Measurements from ENCODE around the gene DEPDC5. TPM values are rescaled to one million over a fixed set of nuclear protein-coding genes. Genes with fewer than 3 reads are reported as not detected.

The DEPDC5 gene
- total RNA-seq, 1 experiment from 2014 or later, result 16.7 TPM

DNA sequence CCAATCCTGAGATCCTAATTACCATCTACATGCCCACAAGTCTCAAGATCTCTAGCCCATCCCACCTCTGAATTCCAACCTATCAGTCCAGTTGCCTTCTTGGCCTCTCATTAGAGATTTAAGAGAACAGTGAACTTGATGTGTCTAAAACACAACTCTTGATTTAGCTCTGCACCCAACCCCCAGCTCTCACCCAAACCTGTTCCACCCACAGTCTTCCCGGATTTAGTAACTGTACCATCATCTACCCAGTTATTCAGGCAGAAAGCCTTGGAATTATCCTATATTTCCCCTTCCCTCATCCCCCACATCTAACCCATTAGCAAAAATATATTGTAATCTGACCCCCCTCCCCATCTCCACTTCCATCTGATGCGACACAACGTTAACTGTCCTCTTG, 166.5 kb downstream of the DEPDC5 start:
- H3K36me3 ChIP-seq, result no peaks in the 10 kb centered on the region
- DNase-seq, result no peak
- H3K4me1 ChIP-seq, result peaks cover 8% of the 10 kb centered on the region
- H3K9me3 ChIP-seq (replicated peaks), result no peaks in the 10 kb centered on the region
- no peak overlapping the region for H3K4me3 ChIP-seq
- H3K27ac ChIP-seq, result no peak overlapping the region
- H3K27me3 ChIP-seq, result no peaks in the 10 kb centered on the region

DNA sequence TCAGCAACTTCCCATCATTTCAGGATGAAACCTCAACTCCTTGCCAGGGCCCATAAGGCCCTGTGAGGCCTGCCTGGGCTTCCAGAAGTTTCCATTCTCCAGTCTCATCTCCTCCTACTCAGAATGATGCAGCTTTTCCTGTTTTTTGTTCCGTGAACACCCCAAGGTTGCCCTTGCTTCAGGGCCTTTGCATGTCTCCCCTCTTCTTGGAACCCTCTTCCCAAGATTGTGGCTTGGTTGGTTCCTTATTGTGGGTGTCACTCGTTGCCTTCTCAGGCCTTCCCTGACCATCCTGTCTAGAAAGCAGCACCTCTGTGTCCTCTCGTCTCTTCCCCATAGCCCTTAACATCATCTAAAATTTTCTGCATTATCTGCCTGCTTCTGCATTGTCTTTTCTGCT, 167.3 kb downstream of the DEPDC5 start:
- Histone ChIP-seq H3K4me3 (no peak overlapping the region), H3K36me3 (no peaks in the 10 kb centered on the region), H3K4me1 (peaks cover 8% of the 10 kb centered on the region), H3K27ac (no peak overlapping the region), H3K27me3 (no peaks in the 10 kb centered on the region), H3K9me3 (replicated peaks) (no peaks in the 10 kb centered on the region)
- DNase-seq, result no peak

DNA sequence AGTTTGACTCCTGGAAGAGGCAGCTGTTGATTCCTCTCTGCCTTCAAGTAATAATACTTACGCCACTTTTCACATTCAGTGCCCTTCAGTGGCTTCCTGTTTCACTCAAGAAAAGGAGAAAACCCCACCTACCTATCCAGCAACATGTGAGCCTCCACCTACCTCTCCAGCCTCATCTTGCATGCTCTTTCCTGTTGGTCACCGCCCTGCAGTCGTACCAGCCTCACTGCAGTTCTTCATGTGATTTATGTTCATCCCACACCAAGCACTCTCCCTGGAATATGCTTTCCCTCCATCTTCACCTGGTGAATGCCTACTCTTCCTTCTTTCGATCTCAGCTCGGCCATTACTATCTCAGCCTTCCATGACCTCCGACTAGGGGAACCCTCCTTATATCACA, 168.7 kb downstream of the DEPDC5 start:
- no peak overlapping the region for H3K4me3 ChIP-seq
- no peaks in the 10 kb centered on the region for H3K36me3 ChIP-seq
- no peaks in the 10 kb centered on the region for H3K27me3 ChIP-seq
- DNase-seq, result no peak
- no peak overlapping the region for H3K27ac ChIP-seq
- 0 out of 2 replicates have a peak, but pooled peaks cover 2% of the 10 kb centered on the region for H3K4me1 ChIP-seq
- no peaks in the 10 kb centered on the region for H3K9me3 ChIP-seq (replicated peaks)

DNA sequence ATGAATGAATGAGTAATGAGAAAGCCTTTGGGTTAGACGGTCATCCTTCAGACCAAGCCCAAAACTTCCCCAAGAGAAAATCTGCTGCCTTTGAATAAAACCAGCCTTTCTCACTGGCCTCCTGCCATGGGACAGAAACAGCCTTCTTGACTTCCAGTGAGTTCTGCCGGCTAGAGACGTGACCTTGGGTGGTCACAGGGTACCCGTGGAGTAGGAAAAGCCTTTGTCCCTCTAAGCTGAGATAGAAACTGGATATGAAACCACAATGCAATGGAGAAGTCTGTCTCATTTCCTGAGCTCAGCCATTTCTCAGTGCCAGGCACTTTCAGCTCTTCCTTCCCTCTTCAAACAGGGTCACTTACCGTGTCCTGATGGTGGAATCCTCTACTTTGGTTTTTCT, 169.3 kb downstream of the DEPDC5 start:
- H3K9me3 ChIP-seq (replicated peaks), result no peaks in the 10 kb centered on the region
- no peak overlapping the region for H3K4me3 ChIP-seq
- no peaks in the 10 kb centered on the region for H3K36me3 ChIP-seq
- DNase-seq, result peak in 1 of 2 experiments; percentile 28
- no peak overlapping the region for H3K27ac ChIP-seq
- no peaks in the 10 kb centered on the region for H3K27me3 ChIP-seq
- H3K4me1 ChIP-seq, result 0 out of 2 replicates have a peak, but pooled peaks cover 2% of the 10 kb centered on the region

DNA sequence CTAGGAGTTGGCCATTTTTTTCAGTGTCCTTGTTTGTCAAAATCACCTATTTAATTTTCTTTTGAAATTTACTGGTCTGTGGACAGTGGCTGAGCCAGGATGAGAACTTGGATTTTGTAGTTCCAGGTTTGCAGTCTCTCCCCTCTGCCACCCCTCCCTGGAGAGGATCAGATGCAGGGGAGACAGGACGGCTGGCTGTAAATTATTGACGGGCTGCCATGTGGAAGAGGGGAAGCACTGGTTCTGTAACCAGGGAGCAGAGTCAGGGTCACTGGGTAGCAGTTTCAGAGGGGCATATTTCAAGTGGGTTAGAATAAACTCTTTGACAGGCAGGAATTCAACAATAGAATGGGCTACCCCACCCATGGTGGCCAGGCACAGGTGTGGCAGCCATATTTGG, 169.9 kb downstream of the DEPDC5 start:
- Histone ChIP-seq H3K36me3 (no peaks in the 10 kb centered on the region), H3K9me3 (replicated peaks) (no peaks in the 10 kb centered on the region), H3K4me3 (no peak overlapping the region), H3K27ac (no peak overlapping the region), H3K4me1 (0 out of 2 replicates have a peak, but pooled peaks cover 2% of the 10 kb centered on the region), H3K27me3 (no peaks in the 10 kb centered on the region)
- DNase-seq, result no peak

DNA sequence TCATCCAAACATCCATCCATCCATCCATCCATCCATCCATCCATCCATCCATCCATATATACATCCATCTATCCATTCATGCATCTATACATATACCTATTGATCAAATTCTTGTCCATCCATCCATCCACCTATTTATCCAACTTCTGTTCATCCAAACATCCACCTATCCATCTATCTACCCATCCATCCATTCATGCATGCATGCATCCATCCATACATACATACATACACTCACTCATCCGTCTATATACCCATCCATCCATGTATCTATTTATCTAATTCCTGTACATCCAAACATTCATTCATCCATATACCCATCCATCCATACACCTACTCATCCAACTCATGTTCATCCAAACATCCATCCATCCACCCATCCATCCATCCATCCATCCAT, 171.2 kb downstream of the DEPDC5 start:
- DNase-seq, result no peak
- H3K9me3 ChIP-seq (replicated peaks), result no peaks in the 10 kb centered on the region

DNA sequence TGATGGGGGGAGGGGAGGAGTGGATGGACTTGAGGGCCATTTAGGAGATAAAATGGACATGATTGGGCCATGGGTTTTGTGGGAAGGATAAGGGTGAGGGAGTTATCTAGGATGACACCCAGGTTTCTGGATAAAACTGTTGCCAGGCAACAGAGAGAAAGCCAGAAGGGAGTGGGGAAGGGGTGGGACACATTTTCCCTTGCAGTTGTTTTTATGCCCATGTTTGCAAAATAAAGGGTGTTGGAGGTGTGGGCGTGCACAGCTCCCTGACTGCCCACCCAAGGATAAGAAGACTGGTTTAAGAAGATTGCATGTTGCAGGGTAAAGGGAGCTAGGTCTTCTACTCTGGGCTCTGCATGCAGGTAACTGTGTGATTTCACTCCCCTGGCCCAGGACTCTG, 172.2 kb downstream of the DEPDC5 start:
- Histone ChIP-seq H3K4me1 (0 out of 2 replicates have a peak, but pooled peaks cover 6% of the 10 kb centered on the region), H3K9me3 (replicated peaks) (no peaks in the 10 kb centered on the region), H3K27ac (no peak overlapping the region), H3K4me3 (no peak overlapping the region), H3K36me3 (no peaks in the 10 kb centered on the region), H3K27me3 (no peaks in the 10 kb centered on the region)
- DNase-seq, result no peak

More for the DNA sequence above, 171.2 kb downstream of the DEPDC5 start:
- no peak overlapping the region for H3K27ac ChIP-seq
- 0 out of 2 replicates have a peak, but pooled peaks cover 6% of the 10 kb centered on the region for H3K4me1 ChIP-seq
- no peaks in the 10 kb centered on the region for H3K36me3 ChIP-seq
- H3K4me3 ChIP-seq, result no peak overlapping the region
- no peaks in the 10 kb centered on the region for H3K27me3 ChIP-seq

DNA sequence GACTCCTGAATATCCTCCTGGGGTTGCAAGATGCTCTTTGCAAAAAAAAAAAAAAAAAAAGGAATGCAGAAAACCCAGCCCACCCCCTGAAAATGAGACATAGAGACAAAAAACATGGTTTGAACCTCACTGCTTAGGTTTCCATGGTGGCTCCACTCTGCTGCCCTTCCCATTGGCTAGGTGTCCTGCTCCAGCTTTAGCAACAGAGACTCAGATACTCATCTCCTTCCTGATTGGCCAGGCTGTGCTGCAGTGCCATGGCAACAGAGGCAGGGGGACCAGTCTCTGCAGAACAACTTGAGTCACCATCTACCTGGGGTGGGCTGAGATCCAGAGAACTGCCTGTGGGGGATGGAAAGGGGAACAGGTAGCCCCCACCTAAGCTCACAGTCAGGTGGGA, 173.2 kb downstream of the DEPDC5 start:
- no peak overlapping the region for H3K27ac ChIP-seq
- no peaks in the 10 kb centered on the region for H3K36me3 ChIP-seq
- DNase-seq, result no peak
- no peak overlapping the region for H3K4me3 ChIP-seq
- H3K4me1 ChIP-seq, result 0 out of 2 replicates have a peak, but pooled peaks cover 6% of the 10 kb centered on the region
- H3K27me3 ChIP-seq, result no peaks in the 10 kb centered on the region
- H3K9me3 ChIP-seq (replicated peaks), result no peaks in the 10 kb centered on the region

DNA sequence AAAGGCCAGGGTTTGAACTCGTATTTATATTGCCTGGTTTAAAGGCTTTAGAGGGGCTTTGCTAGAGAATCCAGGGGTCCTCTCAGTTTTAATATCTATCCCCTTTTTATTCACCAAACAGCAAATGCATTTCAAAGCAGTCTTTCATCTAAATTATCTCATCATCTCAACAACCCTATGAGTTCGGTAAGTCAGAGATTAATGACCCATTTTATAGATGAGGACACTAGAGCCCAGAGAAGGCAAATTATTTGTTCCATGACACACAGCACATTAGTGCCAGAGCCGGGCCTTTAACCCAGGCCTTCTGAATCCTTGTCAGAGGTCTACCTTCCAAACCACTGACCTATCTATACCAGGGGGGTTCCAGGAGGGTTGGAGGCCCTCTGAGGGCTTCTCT, 173.7 kb downstream of the DEPDC5 start:
- DNase-seq, result no peak
- Histone ChIP-seq H3K9me3 (replicated peaks) (no peaks in the 10 kb centered on the region), H3K27ac (no peak overlapping the region), H3K4me1 (0 out of 2 replicates have a peak, but pooled peaks cover 6% of the 10 kb centered on the region), H3K36me3 (no peaks in the 10 kb centered on the region), H3K27me3 (no peaks in the 10 kb centered on the region), H3K4me3 (no peak overlapping the region)

DNA sequence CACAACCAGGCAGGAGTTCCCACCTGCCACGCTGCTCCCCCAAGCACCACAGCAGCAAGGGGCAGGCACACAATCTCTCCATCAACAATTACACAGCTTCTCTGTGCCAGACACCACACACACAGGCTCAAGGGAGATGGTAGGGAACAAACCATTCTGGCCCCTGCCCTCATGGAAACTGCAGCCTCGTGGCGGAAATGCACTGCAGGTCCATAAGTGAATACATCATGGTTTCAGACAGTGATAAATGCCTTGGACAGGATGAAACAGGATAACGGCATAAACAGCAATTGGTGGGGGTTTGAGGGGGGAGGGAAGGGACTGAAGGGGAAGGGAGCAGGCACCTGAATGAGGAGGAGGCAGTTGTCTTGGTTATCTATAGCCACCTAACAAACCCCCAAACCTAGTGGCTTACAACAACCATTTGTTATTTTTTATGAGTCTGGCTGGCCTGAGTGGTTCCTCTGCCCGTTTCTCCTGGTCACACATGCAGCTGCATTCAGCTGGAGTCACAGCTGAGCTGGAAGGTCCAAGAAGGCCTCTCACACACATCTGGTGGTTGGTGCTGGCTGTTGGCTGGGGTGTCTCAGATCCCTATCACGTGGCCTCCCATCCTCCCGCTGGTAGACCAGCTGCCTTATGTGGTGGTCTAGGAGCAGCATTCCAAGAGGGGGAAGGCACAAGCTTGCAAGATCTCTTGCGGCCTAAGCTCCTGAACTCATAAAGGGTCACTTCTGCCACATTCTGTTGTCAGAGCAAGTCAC, 175.5 kb downstream of the DEPDC5 start:
- Histone ChIP-seq H3K27ac (no peak overlapping the region), H3K9me3 (replicated peaks) (no peaks in the 10 kb centered on the region), H3K4me3 (no peak overlapping the region), H3K27me3 (no peaks in the 10 kb centered on the region), H3K4me1 (0 out of 2 replicates have a peak, but pooled peaks cover 4% of the 10 kb centered on the region), H3K36me3 (no peaks in the 10 kb centered on the region)
- DNase-seq, result peak; percentile 65 to 68

DNA sequence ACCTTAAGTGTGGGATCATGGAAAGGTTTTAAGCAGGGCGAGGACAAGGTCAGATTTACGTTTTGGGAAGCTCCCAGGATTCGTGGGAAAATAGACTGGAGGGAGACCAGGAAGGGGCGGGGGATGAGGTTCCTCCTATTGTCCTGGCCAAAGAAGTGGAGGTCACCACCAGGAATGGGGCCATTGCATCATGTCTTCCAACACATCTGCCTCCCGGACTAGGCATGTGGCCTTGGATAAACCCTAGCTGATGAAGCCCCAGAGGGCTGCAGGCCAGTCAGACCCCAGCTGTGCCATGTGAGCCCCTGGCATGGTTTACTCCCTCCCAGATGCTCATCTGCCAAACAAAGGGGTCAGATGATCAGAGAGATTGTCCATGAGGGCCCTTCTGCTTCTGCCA, 179.0 kb downstream of the DEPDC5 start:
- Histone ChIP-seq H3K36me3 (no peaks in the 10 kb centered on the region), H3K4me1 (0 out of 2 replicates have a peak, but pooled peaks cover 4% of the 10 kb centered on the region), H3K27ac (no peak overlapping the region), H3K27me3 (no peaks in the 10 kb centered on the region), H3K9me3 (replicated peaks) (no peaks in the 10 kb centered on the region), H3K4me3 (no peak overlapping the region)
- DNase-seq, result no peak

DNA sequence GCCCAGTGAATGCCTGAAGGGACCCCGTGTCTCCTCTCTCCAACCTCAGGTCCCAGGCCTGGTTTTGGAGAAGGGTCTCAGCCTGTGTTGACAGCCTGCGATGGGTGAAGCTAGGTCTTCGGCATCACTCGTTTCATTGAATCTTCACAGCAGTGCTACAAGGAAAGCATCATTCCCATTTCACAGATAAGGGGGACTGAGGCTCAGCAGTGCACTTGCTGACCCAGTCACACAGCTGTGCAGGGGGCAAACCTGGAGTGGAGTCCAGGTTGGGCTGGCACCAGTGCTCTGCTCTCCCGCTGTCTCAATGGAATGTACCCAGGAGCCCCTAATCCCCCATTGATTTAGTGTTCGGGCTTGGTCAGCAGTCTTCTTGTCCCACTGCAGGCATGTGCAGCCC, 179.6 kb downstream of the DEPDC5 start:
- no peak for DNase-seq
- Histone ChIP-seq H3K36me3 (no peaks in the 10 kb centered on the region), H3K9me3 (replicated peaks) (no peaks in the 10 kb centered on the region), H3K27ac (no peak overlapping the region), H3K27me3 (no peaks in the 10 kb centered on the region), H3K4me3 (no peak overlapping the region), H3K4me1 (0 out of 2 replicates have a peak, but pooled peaks cover 4% of the 10 kb centered on the region)

DNA sequence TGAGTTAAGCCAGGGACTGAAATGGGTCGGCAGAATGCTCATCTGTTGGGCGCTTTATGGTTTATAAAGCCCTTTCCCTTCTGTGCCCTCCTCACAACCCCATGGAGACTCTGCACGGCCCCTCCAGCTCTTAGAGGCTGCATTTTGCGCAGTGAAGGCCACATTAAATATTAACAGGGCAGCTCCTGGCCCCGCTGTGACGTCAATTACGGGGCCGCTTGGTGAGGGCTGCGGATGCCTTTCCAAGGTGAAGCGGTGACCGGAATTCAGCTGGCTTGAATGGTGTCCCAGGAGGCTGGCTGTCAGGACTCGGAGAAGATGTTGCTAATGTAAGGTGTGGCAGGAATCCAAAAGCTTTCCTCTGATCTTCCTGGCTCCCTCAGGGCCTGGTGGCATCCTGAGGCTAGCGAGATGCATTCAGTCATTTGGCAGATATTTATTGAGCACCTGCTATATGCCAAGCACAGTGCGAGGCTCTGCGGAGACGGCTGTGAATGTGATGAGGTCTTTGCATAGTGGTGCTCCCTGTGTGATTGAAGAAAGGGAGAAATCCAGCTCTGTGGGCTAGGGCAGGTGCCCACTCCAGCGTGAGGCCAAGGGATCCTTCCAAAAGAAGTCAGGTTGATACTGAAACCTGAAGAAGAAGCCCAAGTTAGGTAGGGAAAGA, 180.1 kb downstream of the DEPDC5 start:
- H3K27ac ChIP-seq, result no peak overlapping the region
- no peaks in the 10 kb centered on the region for H3K36me3 ChIP-seq
- no peaks in the 10 kb centered on the region for H3K9me3 ChIP-seq (replicated peaks)
- H3K27me3 ChIP-seq, result no peaks in the 10 kb centered on the region
- H3K4me1 ChIP-seq, result 0 out of 2 replicates have a peak, but pooled peaks cover 4% of the 10 kb centered on the region
- H3K4me3 ChIP-seq, result no peak overlapping the region
- no peak for DNase-seq

DNA sequence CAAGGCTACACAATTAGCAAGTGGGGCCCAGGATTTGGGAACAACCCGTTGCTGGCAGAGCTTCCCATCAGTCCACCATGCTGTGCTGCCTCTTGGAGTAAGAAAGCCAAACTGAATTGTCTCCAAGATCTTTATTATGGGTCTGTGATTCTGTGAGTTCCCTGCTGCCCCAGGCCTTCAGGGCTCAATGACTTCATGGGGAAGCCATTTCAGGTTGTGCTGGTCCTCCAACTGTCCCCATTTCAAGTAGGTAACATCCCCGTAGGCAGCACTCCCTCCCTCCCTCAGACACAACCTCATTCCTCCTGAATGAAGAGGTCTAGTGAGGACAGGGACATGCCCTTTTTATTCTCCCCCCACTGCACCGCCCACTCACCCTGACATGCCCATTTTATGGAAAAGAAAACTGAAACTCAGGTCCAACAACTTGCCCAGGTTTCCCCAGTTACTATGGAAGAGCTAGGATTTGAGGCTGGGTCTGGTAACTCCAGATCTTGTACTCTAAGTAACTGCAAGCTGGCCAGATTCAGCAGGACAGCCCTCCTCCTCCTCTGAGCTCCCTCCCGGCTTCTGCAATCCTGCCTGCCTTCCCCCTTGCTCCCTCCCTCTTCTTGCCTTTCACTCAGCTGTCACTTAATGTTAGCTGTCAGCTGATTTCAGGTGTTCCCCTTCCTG, 182.3 kb downstream of the DEPDC5 start:
- Histone ChIP-seq H3K4me1 (no peaks in the 10 kb centered on the region), H3K36me3 (no peaks in the 10 kb centered on the region), H3K27ac (no peak overlapping the region), H3K4me3 (no peak overlapping the region), H3K27me3 (no peaks in the 10 kb centered on the region), H3K9me3 (replicated peaks) (no peaks in the 10 kb centered on the region)
- DNase-seq, result no peak

DNA sequence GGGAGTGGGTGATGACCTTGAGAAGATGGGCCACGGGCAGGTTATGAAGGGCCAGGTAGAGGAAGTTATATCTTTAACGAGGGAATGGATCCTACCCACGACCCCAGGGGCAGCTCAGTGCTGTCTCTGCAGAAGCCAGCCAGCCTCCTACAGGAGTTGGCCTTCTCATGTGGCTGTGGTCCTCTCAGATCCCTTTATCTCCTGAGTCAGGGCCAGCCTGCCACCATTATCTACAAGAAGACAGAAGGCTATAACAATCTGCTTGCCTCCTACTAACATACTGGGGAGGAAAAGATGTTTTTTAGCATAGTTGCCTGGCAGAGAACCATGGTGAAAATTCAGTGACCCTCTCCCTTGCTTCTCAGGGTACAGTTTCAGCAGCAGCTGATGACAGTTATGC, 183.5 kb downstream of the DEPDC5 start:
- H3K27ac ChIP-seq, result no peak overlapping the region
- H3K4me1 ChIP-seq, result no peaks in the 10 kb centered on the region
- H3K27me3 ChIP-seq, result no peaks in the 10 kb centered on the region
- no peaks in the 10 kb centered on the region for H3K36me3 ChIP-seq
- DNase-seq, result no peak
- no peak overlapping the region for H3K4me3 ChIP-seq
- no peaks in the 10 kb centered on the region for H3K9me3 ChIP-seq (replicated peaks)
